Transverse colon (tissue), 4 donors: ENCODE results near the gene TAS2R9.

Source experiments
- CTCF ChIP-seq, 5 experiments: fragments of 200-600 bp in 3 of 5; fragments of 450-650 bp in 2 of 5; sonication (generic) in 3 of 5; IDR thresholded peaks; 1 replicate in 2 of 5; 2 replicates in 3 of 5; pipeline ENCODE4 v1.5.1; 2016 to 2017; ENCODE audit warnings: antibody characterized with exemption in 5 of 5, inconsistent platforms in 3 of 5, mild to moderate bottlenecking in 2 of 5, moderate library complexity in 1 of 5
- EP300 ChIP-seq: sonication (generic); formaldehyde crosslinking; IDR thresholded peaks from one replicate; pipeline ENCODE4 v1.6.1; 2017; ENCODE audit warnings: antibody characterized with exemption, low read depth
- POLR2A ChIP-seq: fragments of 450-650 bp; IDR thresholded peaks from one replicate; pipeline ENCODE4 v1.6.1; 2016; ENCODE audit warnings: antibody characterized with exemption, mild to moderate bottlenecking, moderate library complexity
- POLR2AphosphoS5 ChIP-seq, 3 donors: sonication (generic); formaldehyde crosslinking; IDR thresholded peaks; one replicate each; pipeline ENCODE4 v1.6.1; 2016; ENCODE audit warnings: antibody characterized with exemption in 3 of 3

- TF ChIP-seq CTCF (IDR thresholded peaks at IDR 0.05) (no peak), POLR2A (no peak), EP300 (no peak), POLR2AphosphoS5 (IDR thresholded peaks at IDR 0.05) (no peak)
These were observed 43.8 kb upstream of the TAS2R9 start for GRCh38 chr12:10853776-10854175.
